ENCODE measurements around the gene VSIG8. TPM values are rescaled to one million over a fixed set of nuclear protein-coding genes. Genes with fewer than 3 reads are reported as not detected.

VSIG8 gene
- total and polyA plus RNA-seq, 2 of the 8 experiments (the other 6 are each of a cell fraction or from before 2014, with no cell fraction given): not detected

GRCh38 chr1:159847231-159847630 is 15.2 kb downstream of the VSIG8 start:
- H3K18ac ChIP-seq (ENCODE audit: extremely low read depth, low read length): no peak overlapping the region
- H2BK5ac ChIP-seq (ENCODE audit: low read depth, low read length): no peak overlapping the region
- H3K9me3 ChIP-seq (ENCODE audit: insufficient read depth in 2 of 2, low read depth in 1 of 2, low read length in 1 of 2): no peaks in the 10 kb centered on the region
- no peak overlapping the region for H2BK20ac ChIP-seq (ENCODE audit: low read length)
- H2BK15ac ChIP-seq (ENCODE audit: low read length): no peak overlapping the region
- DNase-seq (ENCODE audit: low read depth in 1 of 2, low spot score in 2 of 2) (no peak), FAIRE-seq (no peak)
- no peak overlapping the region for H3K27ac ChIP-seq (ENCODE audit: low read depth, low read length)
- no peak overlapping the region for H3K14ac ChIP-seq (ENCODE audit: insufficient read length)
- no peaks in the 10 kb centered on the region; the same call in 1 of the 2 replicates for H3K23me2 ChIP-seq (ENCODE audit: low read depth, low read length)
- TF ChIP-seq SAP30 (IDR thresholded peaks at IDR 0.05; ENCODE audit: insufficient read depth, insufficient replicate concordance, low read length): no peak
- H4K8ac ChIP-seq (ENCODE audit: extremely low read depth, insufficient read depth, low read length): no peak overlapping the region
- no peak overlapping the region for H3K9ac ChIP-seq (replicated peaks in 1 of 4; ENCODE audit: extremely low read depth in 1 of 4, low read depth in 3 of 4, low read length in 3 of 4)
- no peak overlapping the region for H2AK5ac ChIP-seq (ENCODE audit: low read depth, low read length)
- no peak overlapping the region for H3K56ac ChIP-seq (replicated peaks; ENCODE audit: insufficient read length, low read depth, low read length)
- H3K4ac ChIP-seq (replicated peaks; ENCODE audit: insufficient read length, low read depth, low read length): no peak overlapping the region
- H2BK120ac ChIP-seq (replicated peaks; ENCODE audit: low read depth, low read length): no peak overlapping the region
- no peak overlapping the region for H4K5ac ChIP-seq (ENCODE audit: insufficient read length, low read depth, low read length)
- 68% methylated on average over 4 of the region's 4 CpGs; no CpG with 5 or more reads in 1 of the 2 experiments for WGBS, 2 experiments (ENCODE audit: extremely low coverage in 1 of 2, insufficient coverage in 1 of 2, insufficient read length in 1 of 2, insufficient replicate concordance in 2 of 2, low coverage in 1 of 2, low lambda C conversion rate in 2 of 2, missing lambda C conversion rate in 1 of 2)
- H3K79me2 ChIP-seq (ENCODE audit: control insufficient read depth in 1 of 2, insufficient read depth in 2 of 2, low read length in 2 of 2): no peaks in the 10 kb centered on the region
- H2BK12ac ChIP-seq (ENCODE audit: low read depth, low read length): no peak overlapping the region
- H3K27me3 ChIP-seq (replicated peaks in 1 of 4; ENCODE audit: control insufficient read depth in 3 of 4, extremely low read depth in 1 of 4, insufficient read depth in 3 of 4, low read length in 3 of 4): 0 out of 7 replicates have a peak, but pooled peaks cover 0 to 2% (median 0%) of the 10 kb centered on the region in 4 experiments
- H3K36me3 ChIP-seq (ENCODE audit: control insufficient read depth in 2 of 4, insufficient read depth in 4 of 4, low read length in 3 of 4): no peaks in the 10 kb centered on the region
- no peak overlapping the region for H3K4me2 ChIP-seq (ENCODE audit: insufficient read depth in 1 of 2, low read depth in 2 of 2, low read length in 2 of 2)
- CTCF ChIA-PET (ENCODE audit: partially characterized antibody): interaction anchor here (0.5 to 8.0 kb wide), 10 partner anchors 11 to 160 kb away, joined by 3 to 107 read pairs (median 4); no protein-coding TSS in a partner anchor
- no peak overlapping the region for H3K4me3 ChIP-seq (ENCODE audit: extremely low read depth in 1 of 4, insufficient read depth in 2 of 4, low read depth in 3 of 4, low read length in 4 of 4)
- no peaks in the 10 kb centered on the region; a peak in 1 of 7 replicates for H3K4me1 ChIP-seq (replicated peaks in 1 of 4; ENCODE audit: control insufficient read depth in 3 of 4, insufficient read depth in 4 of 4, low read length in 3 of 4)
- H4K20me1 ChIP-seq (replicated peaks in 1 of 2; ENCODE audit: control insufficient read depth in 1 of 2, insufficient read depth in 2 of 2, low read length in 2 of 2): peaks cover 0 to 2% of the 10 kb centered on the region in 2 experiments
- H2AFZ ChIP-seq (ENCODE audit: low read length): no peak overlapping the region
- H3K79me1 ChIP-seq (ENCODE audit: low read depth, low read length): no peaks in the 10 kb centered on the region
- POLR2A ChIA-PET (ENCODE audit: partially characterized antibody): no interaction called here
- H4K91ac ChIP-seq (replicated peaks; ENCODE audit: insufficient read length, low read length): no peak overlapping the region
- no peak overlapping the region for H3K23ac ChIP-seq (ENCODE audit: insufficient read length)
